IMR-90 (cell line): ENCODE measurements around the gene AASS. TPM values are rescaled to one million over a fixed set of nuclear protein-coding genes. Genes with fewer than 3 reads are reported as not detected.

ENCODE experiments used
- ATAC-seq: fragments of 200-7000 bp; cut with Tn5 transposase; 2 replicates; pipeline ENCODE4 v1.9.1; 2020; ENCODE audit warnings: low read depth, mild to moderate bottlenecking, moderate library complexity
- BruUV-seq: library from RNA; stranded (reverse); fragments of 400-500 nt; replicated peaks from 2 replicates; lab custom pipeline; 2021; lab: Mats Ljungman, UMichigan
- CTCF ChIA-PET: fragments of 300-600 bp; formaldehyde crosslinking; extraction: SDS; loops from one replicate; lab custom pipeline; 2021; ENCODE audit warnings: antibody characterized with exemption; lab: Yijun Ruan, JAX
- POLR2A ChIA-PET: fragments of 300-600 bp; sonication (Branson Sonifier 250); formaldehyde crosslinking; loops from one replicate; lab custom pipeline; 2022; ENCODE audit warnings: antibody characterized with exemption; ENCODE audit not compliant: unreplicated experiment; lab: Charles Lee
- DNase-seq: peaks from one replicate; pipeline ENCODE4 v3.0.0; 2013
- H2AFZ ChIP-seq: replicated peaks from 2 replicates; pipeline ENCODE3; 2013; ENCODE audit warnings: low read length, mild to moderate bottlenecking; ENCODE audit not compliant: poor library complexity
- H2AK5ac ChIP-seq: 2 replicates; pipeline ENCODE4 v1.6.1; 2013; ENCODE audit warnings: low read depth, low read length, inconsistent platforms
- H2AK9ac ChIP-seq: replicated peaks from 2 replicates; pipeline ENCODE3; 2013; ENCODE audit warnings: mild to moderate bottlenecking, low read depth, low read length, moderate library complexity; ENCODE audit not compliant: poor library complexity
- H2BK120ac ChIP-seq: 2 replicates; pipeline ENCODE4 v1.6.1; 2013; ENCODE audit warnings: low read depth, low read length, inconsistent platforms
- H2BK15ac ChIP-seq: 3 replicates; pipeline ENCODE4 v1.6.1; 2013; ENCODE audit warnings: low read depth, low read length, inconsistent platforms
- H2BK20ac ChIP-seq: 2 replicates; pipeline ENCODE4 v1.6.1; 2013; ENCODE audit warnings: low read depth, mild to moderate bottlenecking, inconsistent platforms, low read length, moderate library complexity
- H2BK5ac ChIP-seq: 2 replicates; pipeline ENCODE4 v1.6.1; 2013; ENCODE audit warnings: mild to moderate bottlenecking, low read depth, low read length, inconsistent platforms; ENCODE audit not compliant: poor library complexity, severe bottlenecking
- H3K14ac ChIP-seq: replicated peaks from 2 replicates; pipeline ENCODE4 v1.6.1; 2013; ENCODE audit warnings: low read depth, low read length, inconsistent platforms
- H3K18ac ChIP-seq: 2 replicates; pipeline ENCODE4 v1.6.1; 2013; ENCODE audit warnings: low read depth, low read length, control low read depth
- H3K23ac ChIP-seq: 2 replicates; pipeline ENCODE4 v1.6.1; 2013; ENCODE audit warnings: low read depth, low read length, inconsistent platforms
- H3K27ac ChIP-seq: 2 replicates; pipeline ENCODE4 v1.5.1; 2013; ENCODE audit warnings: mild to moderate bottlenecking, control low read depth, low read length; ENCODE audit not compliant: insufficient read depth
- H3K27me3 ChIP-seq: 2 replicates; pipeline ENCODE4 v1.6.1; 2013; ENCODE audit warnings: low read length; ENCODE audit not compliant: control insufficient read depth, insufficient read depth
- H3K36me3 ChIP-seq: 2 replicates; pipeline ENCODE4 v1.6.1; 2013; ENCODE audit warnings: low read length, mixed read lengths; ENCODE audit not compliant: control insufficient read depth, insufficient read depth
- H3K4ac ChIP-seq: 2 replicates; pipeline ENCODE4 v1.6.1; 2013; ENCODE audit warnings: low read depth, low read length, inconsistent platforms
- H3K4me1 ChIP-seq: 2 replicates; pipeline ENCODE4 v1.6.1; 2013; ENCODE audit warnings: low read length, mixed read lengths; ENCODE audit not compliant: control insufficient read depth, insufficient read depth
- H3K4me2 ChIP-seq: 2 replicates; pipeline ENCODE4 v1.6.1; 2013; ENCODE audit warnings: low read depth, mild to moderate bottlenecking, control low read depth, low read length, moderate library complexity
- H3K4me3 ChIP-seq: 2 replicates; pipeline ENCODE4 v1.5.1; 2013; ENCODE audit warnings: low read depth, mild to moderate bottlenecking, control low read depth, low read length, moderate library complexity; ENCODE audit not compliant: insufficient read depth
- H3K56ac ChIP-seq: 2 replicates; pipeline ENCODE4 v1.6.1; 2013; ENCODE audit warnings: low read length, inconsistent platforms; ENCODE audit not compliant: insufficient read depth; ENCODE audit errors: extremely low read depth
- H3K79me1 ChIP-seq, 2 experiments: 2 replicates each; pipeline ENCODE4 v1.6.1; 2013; ENCODE audit warnings: low read length in 2 of 2, inconsistent platforms in 1 of 2, low read depth in 1 of 2
- H3K9ac ChIP-seq: 2 replicates; pipeline ENCODE4 v1.6.1; 2013; ENCODE audit warnings: low read depth, low read length, control low read depth
- H3K9me1 ChIP-seq: 2 replicates; pipeline ENCODE4 v1.6.1; 2013; ENCODE audit warnings: low read length, inconsistent platforms; ENCODE audit not compliant: insufficient read depth
- H3K9me3 ChIP-seq: 2 replicates; pipeline ENCODE4 v1.6.1; 2013; ENCODE audit warnings: low read length; ENCODE audit not compliant: control insufficient read depth, insufficient read depth
- H4K20me1 ChIP-seq: 2 replicates; pipeline ENCODE4 v1.6.1; 2013; ENCODE audit warnings: low read length, inconsistent platforms; ENCODE audit not compliant: insufficient read depth
- H4K5ac ChIP-seq: 2 replicates; pipeline ENCODE4 v1.6.1; 2013; ENCODE audit warnings: mild to moderate bottlenecking, low read depth, low read length, control low read depth
- H4K8ac ChIP-seq, 2 experiments: 2 replicates each; pipeline ENCODE4 v1.6.1; 2013; ENCODE audit warnings: low read depth in 2 of 2, low read length in 2 of 2, control low read depth in 1 of 2, inconsistent platforms in 1 of 2
- H4K91ac ChIP-seq: 2 replicates; pipeline ENCODE4 v1.6.1; 2013; ENCODE audit warnings: low read depth, low read length, inconsistent platforms; ENCODE audit not compliant: insufficient read depth
- CHD1 ChIP-seq: IDR thresholded peaks from 2 replicates; pipeline ENCODE4 v1.6.1; 2012; ENCODE audit warnings: low read depth, low read length, improper control_type of control experiment
- NFE2L2 ChIP-seq: fragments of 150-350 bp; IDR thresholded peaks from 2 replicates; pipeline ENCODE4 v1.6.1; 2016; ENCODE audit warnings: low read depth, mild to moderate bottlenecking, low read length
- RCOR1 ChIP-seq: IDR thresholded peaks from 2 replicates; pipeline ENCODE4 v1.6.1; 2012; ENCODE audit warnings: mild to moderate bottlenecking, low read length, improper control_type of control experiment; ENCODE audit not compliant: insufficient replicate concordance
- dilution Hi-C: fragments of 300-500 bp; cut with HindIII; formaldehyde crosslinking; loops from one replicate; pipeline ENCODE4 v1.14.3; 2018; ENCODE audit warnings: low sequenced_read_pairs; ENCODE audit not compliant: unreplicated experiment
- in situ Hi-C: fragments of 300-500 bp; cut with MboI; formaldehyde crosslinking; loops from 3 replicates; pipeline ENCODE4 v1.14.3; 2019; ENCODE audit warnings: low sequenced_read_pairs, inconsistent platforms, mixed read lengths
- intact Hi-C: fragments of 100-400 bp; cut with micrococcal nuclease; formaldehyde crosslinking; loops from 2 replicates; pipeline ENCODE4 v1.10.0; 2022
- polyA plus RNA-seq, 3 experiments: library from polyadenylated mRNA; depleted of rRNA; stranded (reverse); fragments of >200 nt; gene quantifications; 2 replicates each; pipeline ENCODE4 v1.2.3, GENCODE V29; 2012; ENCODE audit warnings: low replicate concordance in 1 of 3
- total RNA-seq: library from RNA; depleted of rRNA; stranded (reverse); fragments of >200 nt; gene quantifications from 2 replicates; pipeline ENCODE4 v1.2.3, GENCODE V29; 2012
- TF ChIP-seq, protein P1 (sequence below): fragments of 150-350 bp; IDR thresholded peaks from 2 replicates; pipeline ENCODE4 v1.6.1; 2017; ENCODE audit warnings: mild to moderate bottlenecking, antibody characterized with exemption, low read length, low read depth

Gene AASS
- total and polyA plus RNA-seq, 2 of the 4 experiments (the other 2 are of a cell fraction): 6.1 to 12.9 TPM

- BruUV-seq: no TSS peak
Measured at GRCh38 chr7:122082160-122082559, 61.9 kb downstream of the AASS start.

More at GRCh38 chr7:122082160-122082559, 61.9 kb downstream of the AASS start:
- Histone ChIP-seq H3K36me3 (peaks cover 12% of the 10 kb centered on the region), H3K9me1 (no peaks in the 10 kb centered on the region; the same call in 1 of the 2 replicates), H4K20me1 (no peaks in the 10 kb centered on the region), H3K27ac (no peak overlapping the region), H3K23ac (no peak overlapping the region), H2BK5ac (no peak overlapping the region), H3K4me2 (no peak overlapping the region), H3K56ac (no peak overlapping the region), H3K14ac (no peak overlapping the region), H2AK9ac (no peak overlapping the region), H2AFZ (no peak overlapping the region), H4K91ac (no peak overlapping the region), H3K27me3 (no peaks in the 10 kb centered on the region), H3K4me1 (no peaks in the 10 kb centered on the region), H3K9me3 (no peaks in the 10 kb centered on the region), H3K4ac (no peak overlapping the region), H3K9ac (no peak overlapping the region), H3K79me1 (no peaks in the 10 kb centered on the region), H2BK15ac (no peak overlapping the region), H3K18ac (no peak overlapping the region), H2BK20ac (no peak overlapping the region), H4K8ac (no peak overlapping the region), H2BK120ac (no peak overlapping the region), H3K4me3 (no peak overlapping the region), H2AK5ac (no peak overlapping the region), H4K5ac (no peak overlapping the region)
- TF ChIP-seq RCOR1 (no peak), CHD1 (no peak), NFE2L2 (no peak)
- TF ChIP-seq, protein P1, sequence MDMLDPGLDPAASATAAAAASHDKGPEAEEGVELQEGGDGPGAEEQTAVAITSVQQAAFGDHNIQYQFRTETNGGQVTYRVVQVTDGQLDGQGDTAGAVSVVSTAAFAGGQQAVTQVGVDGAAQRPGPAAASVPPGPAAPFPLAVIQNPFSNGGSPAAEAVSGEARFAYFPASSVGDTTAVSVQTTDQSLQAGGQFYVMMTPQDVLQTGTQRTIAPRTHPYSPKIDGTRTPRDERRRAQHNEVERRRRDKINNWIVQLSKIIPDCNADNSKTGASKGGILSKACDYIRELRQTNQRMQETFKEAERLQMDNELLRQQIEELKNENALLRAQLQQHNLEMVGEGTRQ: no peak
- in situ Hi-C loops: no loop called here
- POLR2A ChIA-PET: no interaction called here
- dilution Hi-C loops: no loop called here
- intact Hi-C loops: no loop called here
- DNase-seq (no peak), ATAC-seq (no peak)
- CTCF ChIA-PET: interaction anchor here (1.8 kb wide), 1 partner anchor 11 kb away, joined by 12 read pairs; no protein-coding TSS in a partner anchor
